ENCODE data around the gene ETS1.

DNA sequence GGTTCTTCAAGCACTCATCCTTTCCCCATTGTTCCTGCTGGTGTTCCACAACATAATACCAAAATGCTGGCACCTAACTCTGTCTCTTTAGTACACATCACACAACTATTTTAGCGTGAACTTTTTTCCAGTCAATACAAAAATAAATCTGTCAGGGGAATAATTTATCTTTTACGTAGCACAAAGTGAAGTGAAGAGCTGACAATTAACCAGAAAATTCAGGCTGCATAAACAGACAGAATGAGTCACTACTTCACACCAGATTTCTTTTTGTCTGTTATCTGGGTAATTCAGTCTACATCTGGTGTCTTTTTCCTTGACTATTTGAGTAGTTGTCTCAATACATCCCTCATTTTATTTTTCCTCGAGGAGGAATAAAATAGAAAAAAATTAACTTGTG lies 7.9 kb upstream of the ETS1 start:
- no peak for TF ChIP-seq POLR2A (IDR thresholded peaks at IDR 0.05; ENCODE audit: extremely low read depth, insufficient read length)
- TF ChIP-seq, protein P1, sequence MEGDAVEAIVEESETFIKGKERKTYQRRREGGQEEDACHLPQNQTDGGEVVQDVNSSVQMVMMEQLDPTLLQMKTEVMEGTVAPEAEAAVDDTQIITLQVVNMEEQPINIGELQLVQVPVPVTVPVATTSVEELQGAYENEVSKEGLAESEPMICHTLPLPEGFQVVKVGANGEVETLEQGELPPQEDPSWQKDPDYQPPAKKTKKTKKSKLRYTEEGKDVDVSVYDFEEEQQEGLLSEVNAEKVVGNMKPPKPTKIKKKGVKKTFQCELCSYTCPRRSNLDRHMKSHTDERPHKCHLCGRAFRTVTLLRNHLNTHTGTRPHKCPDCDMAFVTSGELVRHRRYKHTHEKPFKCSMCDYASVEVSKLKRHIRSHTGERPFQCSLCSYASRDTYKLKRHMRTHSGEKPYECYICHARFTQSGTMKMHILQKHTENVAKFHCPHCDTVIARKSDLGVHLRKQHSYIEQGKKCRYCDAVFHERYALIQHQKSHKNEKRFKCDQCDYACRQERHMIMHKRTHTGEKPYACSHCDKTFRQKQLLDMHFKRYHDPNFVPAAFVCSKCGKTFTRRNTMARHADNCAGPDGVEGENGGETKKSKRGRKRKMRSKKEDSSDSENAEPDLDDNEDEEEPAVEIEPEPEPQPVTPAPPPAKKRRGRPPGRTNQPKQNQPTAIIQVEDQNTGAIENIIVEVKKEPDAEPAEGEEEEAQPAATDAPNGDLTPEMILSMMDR (IDR thresholded peaks at IDR 0.05; ENCODE audit: low read depth, low read length) = no peak
- TF ChIP-seq, protein P2, sequence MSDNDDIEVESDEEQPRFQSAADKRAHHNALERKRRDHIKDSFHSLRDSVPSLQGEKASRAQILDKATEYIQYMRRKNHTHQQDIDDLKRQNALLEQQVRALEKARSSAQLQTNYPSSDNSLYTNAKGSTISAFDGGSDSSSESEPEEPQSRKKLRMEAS (IDR thresholded peaks at IDR 0.05; ENCODE audit: low read depth, low read length) = no peak
